Activated T-helper 9 cell treated with anti-CD3 and anti-CD28 coated beads, Interleukin-2, amount 50 U/mL, for 16 hours (primary cell): ENCODE results near the gene ZSCAN23.
"Not testable (repeated sequence)": the region's sequence is repeated elsewhere in the genome, so short reads cannot be mapped to it uniquely, and the experiment has no call there.

Experiments
- DNase-seq: peaks from one replicate; pipeline ENCODE4 v3.0.0-alpha.2; 2020; ENCODE audit warnings: low read depth

Gene ZSCAN23

GRCh38 chr6:28436404-28436803, 6.9 kb downstream of the ZSCAN23 start:
- DNase-seq: no peak

- DNase-seq: no peak
These were observed 10.2 kb downstream of the ZSCAN23 start for GRCh38 chr6:28433119-28433518.

- no peak for DNase-seq
These were observed 13.5 kb downstream of the ZSCAN23 start for GRCh38 chr6:28429781-28430180.

GRCh38 chr6:28425944-28426541, 17.2 kb downstream of the ZSCAN23 start:
- DNase-seq: no peak

- no peak for DNase-seq
These were observed 19.1 kb downstream of the ZSCAN23 start for GRCh38 chr6:28424163-28424562.

- DNase-seq: no peak
These were observed 19.7 kb downstream of the ZSCAN23 start for GRCh38 chr6:28423546-28423945.

- DNase-seq: no peak
These were observed 29.6 kb downstream of the ZSCAN23 start for GRCh38 chr6:28413681-28414080.

- DNase-seq: no peak
These were observed 32.5 kb downstream of the ZSCAN23 start for GRCh38 chr6:28410767-28411166.

- DNase-seq: no peak
These were observed 35.1 kb downstream of the ZSCAN23 start for GRCh38 chr6:28408076-28408802.

GRCh38 chr6:28407401-28407800, 35.9 kb downstream of the ZSCAN23 start:
- DNase-seq: no peak

GRCh38 chr6:28403923-28404322, 39.4 kb downstream of the ZSCAN23 start:
- not testable (repeated sequence) for DNase-seq

GRCh38 chr6:28402197-28402596, 41.1 kb downstream of the ZSCAN23 start:
- no peak for DNase-seq

GRCh38 chr6:28401172-28401571, 42.1 kb downstream of the ZSCAN23 start:
- DNase-seq: no peak

- no peak for DNase-seq
These were observed 43.2 kb downstream of the ZSCAN23 start for GRCh38 chr6:28400122-28400451.

GRCh38 chr6:28399350-28400121, 43.8 kb downstream of the ZSCAN23 start, which contains the start of gene ZSCAN12:
TSS of gene ZSCAN12 (minus strand) at chr6:28399747. CDS start at chr6:28398405, 1,342 bp downstream.
- peak; percentile 74 for DNase-seq

GRCh38 chr6:28395918-28396317, 47.4 kb downstream of the ZSCAN23 start:
- DNase-seq: no peak

GRCh38 chr6:28393912-28394662, 49.2 kb downstream of the ZSCAN23 start:
- DNase-seq: no peak

GRCh38 chr6:28390688-28391087, 52.6 kb downstream of the ZSCAN23 start:
- no peak for DNase-seq

GRCh38 chr6:28384143-28384533, 59.2 kb downstream of the ZSCAN23 start:
- DNase-seq: no peak

GRCh38 chr6:28383235-28384142, 59.8 kb downstream of the ZSCAN23 start:
- no peak for DNase-seq
